NCI-H524 (cell line): ENCODE data around the gene ARMC7.
"Not testable (repeated sequence)": the region's sequence is repeated elsewhere in the genome, so short reads cannot be mapped to it uniquely, and the experiment has no call there.

Experiments used
- DNase-seq, 2 experiments: peaks; one replicate each; lab custom pipeline; 2025; lab: John Stamatoyannopoulos, UW

ARMC7 gene

DNA sequence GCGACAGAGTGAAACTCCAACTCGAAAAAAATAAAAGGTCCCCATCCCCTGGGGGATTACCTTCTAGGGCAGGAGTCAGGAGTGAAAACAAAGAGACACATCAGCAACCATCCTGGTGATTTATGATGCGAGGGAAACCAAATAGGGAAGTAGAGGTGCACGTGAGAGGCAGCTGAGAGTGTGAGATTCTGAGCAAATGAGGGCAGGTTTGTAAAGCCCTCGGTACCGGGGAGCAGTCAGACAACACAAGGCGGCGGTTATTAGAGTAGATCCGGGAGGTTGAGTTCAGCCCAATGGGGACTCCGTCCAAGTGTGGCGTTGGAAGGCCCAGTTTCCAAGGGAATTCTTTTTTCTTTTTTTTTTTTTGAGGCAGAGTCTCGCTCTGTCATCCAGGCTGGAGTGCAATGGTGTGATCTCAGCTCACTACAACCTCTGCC, 7.4 kb upstream of the ARMC7 start:
- DNase-seq, result no peak

DNA sequence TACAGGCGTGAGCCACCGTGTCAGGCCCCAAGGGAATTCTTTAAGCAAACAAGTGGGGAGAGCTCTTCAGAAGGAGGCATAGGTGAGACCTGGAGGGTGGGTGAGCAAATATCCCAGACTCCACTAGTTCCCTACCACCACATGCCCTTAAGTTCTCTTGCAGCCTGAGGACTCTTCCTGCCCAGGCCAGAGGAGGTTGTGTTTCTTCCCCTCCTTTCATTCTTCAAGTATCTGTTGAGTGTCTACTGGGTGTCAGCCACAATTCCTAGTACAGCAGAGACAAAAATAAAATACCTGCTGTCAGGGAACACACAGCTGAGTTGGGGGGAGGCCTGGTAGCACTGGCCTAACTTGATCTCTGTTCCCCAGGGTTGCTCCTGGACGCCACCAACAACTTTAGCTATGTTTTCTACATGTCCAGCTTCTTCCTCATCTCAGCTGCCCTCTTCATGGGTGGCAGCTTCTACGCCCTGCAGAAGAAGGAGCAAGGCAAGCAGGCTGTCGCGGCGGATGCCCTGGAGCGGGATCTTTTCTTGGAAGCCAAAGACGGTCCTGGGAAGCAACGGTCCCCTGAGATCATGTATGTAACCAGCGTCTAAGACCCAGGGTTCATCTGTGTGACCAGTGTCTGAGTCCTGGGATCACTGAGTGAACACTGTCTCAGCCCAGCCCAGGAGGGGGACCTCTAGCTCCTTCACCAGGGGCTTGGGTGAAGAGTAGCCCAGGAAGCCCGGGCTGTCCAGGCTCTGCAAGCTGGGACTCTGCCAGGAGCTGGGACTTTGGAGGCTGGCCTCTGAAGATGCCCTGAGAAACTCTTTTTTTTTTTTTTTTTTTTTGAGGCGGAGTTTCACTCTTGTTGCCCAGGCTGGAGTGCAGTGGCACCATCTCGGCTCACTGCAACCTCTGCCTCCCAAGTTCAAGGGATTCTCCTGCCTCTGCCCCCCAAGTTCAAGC, 5.9 kb upstream of the ARMC7 start:
- DNase-seq, result no peak

DNA sequence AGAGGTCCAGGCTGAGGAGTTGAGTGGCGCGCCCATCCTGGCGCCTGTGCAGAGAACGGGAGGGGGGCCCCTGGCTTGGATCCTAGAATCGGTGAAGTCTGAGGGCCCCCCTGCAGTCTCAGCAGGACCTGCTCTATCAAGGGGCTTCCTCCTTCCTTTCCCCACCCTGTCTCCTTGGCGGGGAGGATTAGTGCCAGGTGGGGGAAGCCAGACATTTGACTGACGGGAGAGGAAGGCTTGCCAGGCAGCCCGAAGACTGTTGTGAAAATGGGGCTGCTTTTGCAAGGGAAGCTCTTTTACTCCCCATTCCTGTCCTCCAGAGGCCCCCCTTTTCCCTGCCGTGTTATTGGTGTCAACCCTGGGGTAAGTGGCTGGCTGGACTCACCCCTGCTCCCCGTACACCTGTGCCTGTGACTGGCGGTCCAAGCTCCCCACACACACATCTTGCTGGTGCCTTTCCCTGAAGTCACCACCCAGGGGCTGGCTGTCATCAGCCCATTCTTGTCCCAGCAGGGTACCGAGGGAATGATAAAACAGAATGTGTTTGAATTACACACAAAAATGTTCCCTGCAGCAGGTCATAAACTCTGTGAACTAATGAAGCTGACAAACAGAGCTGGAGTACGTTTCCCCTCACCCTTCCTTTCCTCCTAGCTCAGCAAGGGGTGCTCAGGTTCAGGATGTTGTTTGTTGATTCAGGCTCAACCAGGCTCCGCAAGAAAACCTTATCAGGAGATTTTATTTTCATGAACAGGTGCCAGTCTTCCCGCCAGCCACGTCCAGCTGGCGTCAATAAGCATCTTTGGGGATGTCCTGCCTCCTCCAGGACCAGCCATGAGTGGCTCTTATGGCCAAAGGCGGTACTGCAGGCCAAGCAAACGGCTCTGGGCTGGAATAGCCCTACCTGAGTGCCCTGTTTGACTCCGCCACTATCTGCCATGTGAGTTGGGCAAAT, 4.4 kb upstream of the ARMC7 start:
- peak; percentile 95 to 98 for DNase-seq

DNA sequence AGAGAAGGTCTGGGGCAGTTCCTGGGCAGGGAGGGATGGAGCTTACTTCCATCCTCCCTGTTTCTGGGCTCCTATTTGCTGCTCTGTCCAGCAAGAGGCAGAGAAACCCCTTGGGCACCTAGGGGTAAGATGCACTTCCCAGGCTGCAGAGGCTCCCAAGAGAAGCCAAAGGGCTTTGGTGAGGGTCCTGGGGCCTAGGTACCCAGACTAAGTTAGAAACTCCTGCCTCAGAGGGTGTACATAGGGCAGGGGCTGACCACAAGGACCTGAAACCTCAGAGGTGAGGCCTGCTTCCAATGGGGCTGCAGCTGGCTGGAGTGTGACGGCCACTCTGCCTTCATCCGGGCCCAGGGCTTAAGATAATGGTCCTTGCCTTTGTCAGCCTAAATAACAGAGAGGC, 1.6 kb upstream of the ARMC7 start:
- DNase-seq, result no peak

DNA sequence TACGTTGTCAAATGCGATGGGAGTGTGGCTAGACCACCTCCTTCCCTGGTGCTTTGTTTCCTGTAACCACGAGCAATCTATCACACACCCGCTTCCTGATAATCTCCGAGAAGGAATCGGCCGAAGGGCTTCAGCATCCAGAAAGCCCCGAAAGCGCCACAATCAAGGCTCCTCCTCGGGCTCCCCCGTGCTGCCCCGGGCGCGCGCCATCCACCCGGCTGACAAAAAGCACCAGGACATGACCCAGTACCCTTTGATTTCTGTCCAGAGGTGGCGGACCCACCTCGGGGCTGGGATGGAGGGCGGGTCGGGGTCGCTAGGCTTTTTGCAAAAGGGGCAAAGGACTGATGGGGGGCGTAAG, 743 bp upstream of the ARMC7 start:
- DNase-seq, result no peak

DNA sequence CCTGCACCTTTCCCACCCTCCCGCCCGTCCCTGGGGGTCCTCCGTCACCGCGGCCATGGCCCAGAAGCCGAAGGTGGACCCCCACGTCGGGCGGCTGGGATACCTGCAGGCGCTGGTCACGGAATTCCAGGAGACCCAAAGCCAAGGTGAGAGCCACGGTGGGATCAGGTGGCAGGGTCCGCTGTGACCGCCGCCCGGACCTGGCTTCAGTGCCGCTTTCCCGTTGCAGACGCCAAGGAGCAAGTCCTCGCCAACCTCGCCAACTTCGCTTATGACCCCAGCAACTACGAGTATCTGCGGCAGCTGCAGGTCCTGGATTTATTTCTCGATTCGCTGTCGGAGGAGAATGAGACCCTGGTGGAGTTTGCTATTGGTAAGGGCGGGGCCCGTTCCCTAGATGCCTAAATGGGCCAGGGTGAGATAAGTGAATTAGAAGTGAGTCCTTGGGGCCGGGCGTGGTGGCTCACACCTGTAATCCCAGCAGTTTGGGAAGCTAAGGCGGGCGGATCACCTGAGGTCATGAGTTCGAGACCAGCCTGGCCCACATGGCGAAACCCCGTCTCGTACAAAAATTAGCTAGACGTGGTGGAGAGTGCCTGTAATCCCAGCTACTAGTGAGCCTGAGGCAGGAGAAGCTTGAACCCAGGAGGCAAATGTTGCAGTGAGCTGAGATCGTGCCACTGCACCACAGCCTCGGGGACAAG, 617 bp downstream of the ARMC7 start:
- DNase-seq, result peak in 1 of 2 experiments; percentile 49

DNA sequence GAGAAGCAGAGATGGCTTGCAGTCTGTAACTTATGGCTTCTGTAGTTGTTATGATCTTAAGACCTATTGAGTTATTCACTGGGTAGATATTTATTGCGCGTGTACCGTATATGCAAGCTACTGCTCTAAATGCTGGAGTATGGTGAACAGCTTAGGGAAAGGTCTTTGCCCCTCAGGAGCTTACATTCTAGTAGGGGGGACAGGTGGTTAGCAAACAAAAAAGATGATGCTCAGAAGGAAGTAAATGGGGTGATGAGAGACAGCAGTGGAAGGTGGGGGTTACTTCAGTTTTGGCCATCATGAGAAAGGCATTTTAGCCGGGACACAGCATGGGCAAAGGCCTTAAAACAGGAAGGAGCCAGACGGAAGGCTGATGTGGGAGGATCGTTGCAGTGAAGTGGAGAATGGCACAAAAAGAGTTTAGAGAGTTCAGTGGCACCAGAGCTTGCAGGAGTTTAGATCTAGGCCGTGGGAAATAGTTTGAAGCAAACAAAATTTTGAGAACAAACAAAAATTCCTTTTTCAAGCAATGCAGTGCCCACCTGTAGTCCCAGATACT, 2.1 kb downstream of the ARMC7 start:
- no peak for DNase-seq

DNA sequence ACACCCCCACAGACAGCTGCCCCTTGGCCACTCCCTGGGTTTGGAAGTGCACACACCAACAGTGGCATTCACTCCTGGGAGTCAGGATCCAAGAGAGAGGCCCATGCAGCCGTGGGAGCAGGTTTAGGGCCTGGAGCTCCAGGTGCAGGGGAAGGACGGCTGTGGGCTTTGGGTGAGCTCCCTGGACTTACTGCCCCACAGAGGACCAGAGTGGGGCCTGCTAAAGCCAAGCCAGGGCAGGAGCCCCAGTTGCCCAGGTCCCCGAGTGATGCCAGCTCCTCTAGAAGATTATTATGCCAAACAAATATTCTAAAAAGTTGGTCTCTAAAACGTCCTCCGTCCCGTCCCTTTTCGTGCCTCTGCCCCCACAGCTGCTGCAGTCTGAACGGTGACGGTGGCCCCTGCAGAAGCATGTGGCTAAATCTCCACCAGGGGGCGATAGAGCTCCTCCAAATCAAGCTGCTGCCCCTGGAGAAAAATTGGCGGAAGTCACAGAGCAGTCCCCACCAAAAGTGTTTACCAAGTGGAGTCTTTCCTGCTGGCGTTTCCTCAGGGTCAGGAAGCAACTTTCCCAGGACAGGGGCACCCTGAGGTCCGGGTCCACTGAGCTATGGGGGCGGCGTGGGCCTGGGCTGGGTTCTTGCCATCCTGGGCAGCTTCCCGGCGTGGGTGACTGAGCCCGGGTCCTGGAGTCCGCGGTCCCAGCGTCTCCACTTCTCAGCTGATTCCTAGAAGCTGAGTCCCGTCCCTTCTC, 4.2 kb downstream of the ARMC7 start:
- DNase-seq, result peak; percentile 69 to 94

DNA sequence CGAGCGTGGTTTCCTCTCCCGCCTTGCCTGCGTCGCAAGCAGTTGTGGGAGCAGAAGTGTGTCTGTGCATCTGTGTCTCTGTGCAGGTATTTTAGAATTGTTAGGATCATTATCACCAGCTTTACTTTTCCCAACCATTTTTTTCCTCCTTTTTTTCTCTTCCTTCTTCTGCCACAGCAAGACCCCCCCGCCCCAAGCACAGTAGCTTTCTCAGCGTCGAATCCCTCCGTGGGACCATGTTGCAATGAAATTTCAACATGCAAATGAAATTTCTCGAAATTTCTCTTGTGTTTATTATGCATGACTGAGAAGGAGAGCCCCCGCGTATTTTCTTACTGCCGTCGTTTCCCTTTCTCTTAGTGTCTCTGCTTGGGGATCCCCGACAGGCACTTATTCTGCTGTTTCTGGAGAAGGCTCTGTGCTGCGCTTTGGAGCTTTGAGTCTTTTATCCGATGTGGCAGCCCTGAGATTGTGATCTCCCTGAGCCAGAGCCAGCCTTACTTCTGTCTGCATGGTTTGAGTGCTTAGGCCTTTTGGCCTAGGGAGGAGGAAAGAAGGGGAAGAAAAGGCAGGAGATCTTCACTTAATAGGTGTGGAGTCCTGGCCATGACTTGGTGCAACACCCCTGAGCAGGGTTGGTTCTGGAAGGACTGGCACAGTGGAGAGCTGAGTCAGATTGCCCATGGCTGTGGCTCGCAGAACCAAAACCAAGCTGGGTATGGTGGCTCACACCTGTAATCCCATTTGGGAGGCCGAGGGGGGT, 5.0 kb downstream of the ARMC7 start:
- DNase-seq, result no peak

DNA sequence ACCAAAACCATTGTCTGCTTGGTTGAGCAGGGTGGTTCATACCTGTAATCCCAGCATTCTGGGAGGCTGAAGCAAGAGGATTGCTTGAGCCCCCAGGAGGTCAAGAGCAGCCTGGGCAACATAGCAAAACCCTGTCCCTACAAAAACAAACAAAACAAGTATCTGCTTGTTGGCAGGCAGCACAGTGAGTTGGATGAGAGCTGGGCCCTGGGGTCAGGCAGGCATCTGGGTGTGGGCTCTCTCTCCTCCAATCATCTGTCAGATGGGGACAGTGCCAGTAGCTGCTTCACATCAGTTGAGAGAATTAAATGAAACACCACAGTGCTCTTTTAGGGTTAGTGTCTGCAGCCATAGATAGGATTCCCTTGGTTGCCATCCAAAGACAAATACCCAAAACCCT, 5.8 kb downstream of the ARMC7 start:
- no peak for DNase-seq

DNA sequence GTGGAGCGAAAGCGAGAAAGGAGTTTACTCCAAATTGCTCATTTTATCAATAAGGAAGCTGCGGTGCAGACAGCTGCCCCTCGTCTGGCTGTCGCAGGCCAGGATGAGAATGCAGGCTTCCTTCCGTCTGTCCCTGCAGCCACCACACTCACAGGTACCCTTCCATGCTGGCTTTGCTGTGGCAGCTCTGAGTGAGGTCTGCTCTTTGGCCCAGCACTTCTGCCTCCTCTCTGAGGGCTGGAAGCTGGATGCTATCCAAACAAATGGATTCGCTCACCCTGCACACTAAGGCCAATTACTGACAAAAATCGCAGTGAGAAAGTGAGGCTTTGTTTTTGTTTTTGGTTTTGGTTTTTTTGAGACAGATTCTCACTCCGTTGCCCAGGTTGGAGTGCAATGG, 7.0 kb downstream of the ARMC7 start:
- no peak for DNase-seq

DNA sequence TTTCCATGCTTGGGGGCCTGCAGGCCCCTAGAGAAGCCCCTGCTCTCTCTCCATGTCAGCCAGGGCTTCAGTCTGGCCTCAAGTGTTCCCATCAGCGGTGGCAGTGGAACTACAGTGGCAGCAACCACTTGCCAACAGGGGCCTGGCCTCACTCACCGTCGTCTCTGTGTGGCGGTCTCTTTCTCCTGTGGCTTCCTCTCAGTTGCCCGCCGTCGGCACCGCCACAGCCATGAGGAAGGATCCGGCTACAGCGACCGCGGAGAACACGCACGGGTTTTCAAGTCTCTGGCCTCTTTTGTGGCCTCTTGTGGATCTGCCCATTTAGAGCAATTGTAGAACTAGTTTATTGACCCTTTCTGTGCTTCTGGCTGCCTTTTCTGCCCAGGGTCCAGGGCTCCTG, 8.5 kb downstream of the ARMC7 start:
- DNase-seq, result no peak

DNA sequence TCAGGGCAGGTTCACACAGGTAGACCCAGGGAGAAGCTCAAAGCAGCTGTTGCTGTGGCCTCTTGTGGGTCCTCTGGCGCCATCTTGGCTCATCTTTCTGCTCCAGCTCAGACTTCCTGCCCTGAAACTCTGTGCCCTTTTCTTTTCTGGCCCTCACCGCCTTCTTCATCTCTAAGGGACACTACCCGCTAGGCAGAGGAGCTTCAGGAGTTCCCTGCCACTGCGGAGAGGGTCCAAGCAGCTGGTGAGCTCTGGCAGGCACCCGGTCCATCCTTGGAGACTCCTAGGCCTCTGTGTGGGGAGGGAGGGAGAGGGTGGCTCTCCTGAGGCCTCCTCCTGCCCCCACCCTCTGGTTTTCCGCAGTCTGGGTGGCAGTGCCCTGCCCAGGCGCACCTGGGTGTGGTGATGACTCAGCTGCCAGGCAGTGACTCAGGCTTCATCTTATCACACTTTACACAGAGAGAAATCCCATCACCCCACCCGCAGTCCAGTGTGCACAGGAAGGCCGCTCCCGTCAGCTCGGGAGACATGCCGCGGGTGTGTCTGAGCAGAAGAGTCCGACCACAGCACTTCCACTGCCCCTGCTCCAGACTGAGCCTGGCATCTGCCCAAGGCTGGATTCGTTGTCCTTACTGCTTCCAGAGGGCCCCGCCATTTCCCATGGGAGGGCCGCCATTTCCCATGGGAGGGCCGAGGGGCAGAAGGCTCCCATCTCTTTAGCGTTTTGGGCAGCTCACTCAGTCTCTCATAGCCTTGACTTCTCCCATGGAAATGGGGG, 14.5 kb downstream of the ARMC7 start:
- DNase-seq, result no peak

DNA sequence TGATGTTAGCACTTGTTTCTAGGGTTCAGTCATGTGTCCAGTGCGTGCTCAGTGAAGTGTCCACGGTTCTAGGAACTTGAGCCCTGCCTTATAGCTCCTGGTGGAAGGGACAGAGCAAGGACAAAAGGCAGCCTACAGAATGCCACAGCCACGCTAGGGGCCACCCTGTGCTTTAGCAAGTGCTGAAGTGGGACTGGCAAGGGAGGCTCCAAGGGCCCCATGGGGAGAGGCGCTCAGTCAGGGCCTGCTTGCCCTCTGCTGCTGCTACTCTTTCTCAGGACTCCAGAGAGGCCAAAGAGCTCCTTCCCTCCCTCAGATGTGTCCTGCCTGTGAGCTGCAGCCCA, 15.0 kb downstream of the ARMC7 start:
- no peak for DNase-seq

DNA sequence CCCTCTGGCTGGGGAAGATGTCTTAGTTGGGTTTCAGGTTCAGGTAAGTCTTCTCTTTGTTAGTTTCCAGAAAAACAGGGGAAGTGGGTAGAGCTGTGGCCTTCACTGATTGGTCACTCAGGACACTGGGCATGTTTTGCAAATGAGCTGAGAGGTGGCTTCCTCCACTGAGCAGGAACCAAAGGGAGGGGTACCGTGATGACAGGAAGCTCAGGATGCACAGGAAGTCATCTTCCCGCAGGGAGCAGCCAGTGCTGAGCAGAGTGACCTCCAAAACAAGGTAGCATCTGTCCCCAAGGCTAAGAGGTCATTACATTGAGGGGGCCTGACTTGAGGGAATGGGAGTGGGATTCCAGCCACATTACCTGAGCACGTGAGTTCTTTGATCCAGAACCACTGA, 16.2 kb downstream of the ARMC7 start:
- DNase-seq, result no peak

DNA sequence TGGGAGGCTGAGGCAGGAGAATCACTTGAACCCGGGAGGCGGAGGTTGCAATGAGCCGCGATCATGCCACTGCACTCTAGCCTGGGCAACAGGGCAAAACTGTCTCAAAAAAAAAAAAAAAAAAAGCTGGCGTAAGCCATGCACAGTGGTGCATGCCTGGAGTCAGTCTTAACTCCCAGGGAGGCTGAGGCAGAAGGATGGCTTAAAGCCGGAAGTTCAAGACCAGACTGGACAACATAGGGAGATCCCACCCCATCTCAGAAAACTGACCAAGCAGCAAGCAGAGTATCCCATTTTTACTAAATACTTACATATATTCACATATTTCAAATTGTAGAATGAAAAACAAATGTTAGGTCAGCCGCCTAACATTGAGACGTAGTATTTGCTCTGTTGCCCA, 17.2 kb downstream of the ARMC7 start:
- no peak for DNase-seq

DNA sequence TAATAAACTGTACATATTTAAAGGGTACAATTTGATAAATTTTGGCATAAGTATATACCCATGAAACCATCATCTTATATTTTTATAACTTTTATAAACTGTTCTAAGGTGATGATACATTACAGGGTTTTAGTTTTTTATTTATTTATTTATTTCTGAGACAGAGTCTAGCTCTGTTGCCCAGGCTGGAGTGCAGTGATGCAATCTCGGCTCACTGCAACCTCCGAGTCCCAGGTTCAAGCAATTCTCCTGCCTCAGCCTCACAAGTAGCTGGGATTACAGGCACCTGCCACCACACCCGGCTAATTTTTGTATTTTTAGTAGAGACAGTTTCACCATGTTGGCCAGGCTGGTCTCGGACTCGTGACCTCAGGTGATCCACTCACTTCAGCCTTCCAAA, 18.2 kb downstream of the ARMC7 start:
- not testable (repeated sequence) for DNase-seq

DNA sequence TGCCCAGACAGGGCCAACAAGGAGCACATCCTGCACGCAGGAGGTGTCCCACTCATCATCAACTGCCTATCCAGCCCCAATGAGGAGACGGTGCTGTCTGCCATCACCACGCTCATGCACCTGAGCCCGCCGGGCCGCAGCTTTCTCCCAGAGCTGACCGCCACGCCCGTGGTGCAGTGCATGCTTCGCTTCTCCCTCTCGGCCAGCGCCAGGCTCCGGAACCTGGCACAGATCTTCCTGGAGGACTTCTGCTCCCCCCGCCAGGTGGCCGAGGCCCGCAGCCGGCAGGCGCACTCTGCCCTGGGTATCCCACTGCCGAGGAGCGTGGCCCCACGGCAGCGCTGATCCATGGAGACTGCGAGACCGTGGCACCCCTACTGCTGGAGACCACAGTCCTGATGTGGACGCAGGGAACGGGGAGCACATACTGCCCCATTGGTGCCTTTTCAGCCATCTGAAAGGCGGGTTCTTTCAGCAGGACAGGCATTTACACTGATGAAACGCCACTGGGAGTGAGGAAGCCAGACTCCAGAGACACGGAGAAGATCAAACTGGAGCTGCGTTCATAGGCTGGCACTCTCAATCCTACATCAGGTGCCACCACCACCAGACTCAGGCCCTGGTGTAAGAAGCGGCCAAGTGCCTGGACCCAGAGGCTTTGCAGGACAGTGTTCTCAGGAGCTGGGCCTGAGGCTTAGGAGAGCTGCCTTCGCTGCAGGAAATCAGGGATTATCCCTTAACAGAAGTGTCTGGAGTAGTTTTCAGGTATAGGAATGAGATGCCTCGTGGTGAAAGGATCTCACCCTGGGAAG, 19.1 kb downstream of the ARMC7 start:
- DNase-seq, result peak in 1 of 2 experiments; percentile 38

DNA sequence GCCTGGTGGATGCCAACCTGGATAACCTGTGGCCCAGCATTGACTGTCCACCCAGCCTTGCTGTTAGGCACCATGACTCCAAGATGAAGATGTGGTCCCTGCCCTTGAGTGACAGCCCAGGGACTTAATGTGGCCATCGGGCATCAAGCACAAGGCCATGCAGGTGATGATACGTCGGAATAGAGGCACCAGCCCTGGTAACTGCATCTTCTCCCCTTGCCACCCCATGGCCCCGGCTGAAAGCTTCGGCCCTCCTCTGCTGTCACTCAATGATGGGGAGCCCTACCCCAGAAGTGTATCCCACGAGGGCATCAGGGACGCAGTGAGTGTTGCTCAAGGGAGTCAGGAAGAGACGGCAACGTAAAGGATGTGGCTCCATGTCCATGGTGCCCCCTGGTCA, 19.8 kb downstream of the ARMC7 start:
- no peak for DNase-seq
